Measurements from ENCODE around the gene FAM111A.
"Not testable (repeated sequence)": the region's sequence is repeated elsewhere in the genome, so short reads cannot be mapped to it uniquely, and the experiment has no call there.

FAM111A gene

DNA sequence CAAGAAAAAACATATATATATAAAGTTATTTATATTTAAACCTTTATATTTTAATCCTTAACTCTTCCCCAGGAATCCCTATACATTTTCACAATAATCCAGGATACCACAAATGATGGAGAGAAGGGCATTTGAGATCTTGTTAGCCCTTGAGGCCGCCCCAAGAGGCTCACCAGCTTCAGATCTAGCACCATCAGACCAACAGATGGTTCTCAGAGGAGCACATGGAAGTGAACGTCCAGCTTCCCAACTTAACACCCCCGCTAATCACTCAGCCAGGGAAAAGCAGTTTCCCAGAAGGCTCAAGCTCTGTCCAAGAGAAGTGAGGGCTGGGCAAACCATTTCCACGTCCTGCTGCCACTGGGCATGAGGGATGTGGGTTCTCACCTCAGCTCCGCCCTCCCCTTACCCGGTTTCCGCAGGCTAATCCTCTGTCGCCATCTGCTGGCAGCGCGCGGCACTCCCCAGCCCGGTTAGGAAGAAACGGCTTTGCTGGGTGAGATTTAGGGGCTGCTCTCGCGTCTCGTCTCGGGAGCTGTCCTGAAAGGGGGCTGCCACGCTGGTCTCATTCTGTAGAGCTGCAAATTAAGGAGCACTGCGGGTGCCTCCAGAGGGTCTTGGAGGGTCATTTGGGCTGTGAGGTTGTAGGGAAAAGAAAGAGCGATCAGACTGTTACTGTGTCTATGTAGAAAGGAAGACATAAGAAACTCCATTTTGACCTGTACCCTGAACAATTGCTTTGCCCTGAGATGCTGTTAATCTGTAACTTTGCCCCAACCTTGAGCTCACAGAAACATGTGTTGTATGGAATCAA lies 6.8 kb upstream of the FAM111A start:
- Mint-ChIP-seq H3K27me3 (no peaks in the 10 kb centered on the region), H3K9me3 (peaks cover 12 to 21% of the 10 kb centered on the region in 2 donors), H3K27ac (peak overlapping the region in 1 of 2 donors; percentile 89), H3K4me1 (peaks cover 7% of the 10 kb centered on the region), H3K4me3 (peak overlapping the region; percentile 68 to 72)
- DNase-seq = peak; percentile 86
- ATAC-seq = peak; percentile 99

GRCh38 chr11:59136551-59136950 lies 6.1 kb upstream of the FAM111A start:
- DNase-seq, H3K27ac Mint-ChIP-seq, ATAC-seq, H3K4me3 Mint-ChIP-seq, H3K27me3 Mint-ChIP-seq: not testable (repeated sequence)
- peaks cover 10 to 15% of the 10 kb centered on the region in 2 donors for H3K9me3 Mint-ChIP-seq
- H3K4me1 Mint-ChIP-seq = peaks cover 14% of the 10 kb centered on the region

DNA sequence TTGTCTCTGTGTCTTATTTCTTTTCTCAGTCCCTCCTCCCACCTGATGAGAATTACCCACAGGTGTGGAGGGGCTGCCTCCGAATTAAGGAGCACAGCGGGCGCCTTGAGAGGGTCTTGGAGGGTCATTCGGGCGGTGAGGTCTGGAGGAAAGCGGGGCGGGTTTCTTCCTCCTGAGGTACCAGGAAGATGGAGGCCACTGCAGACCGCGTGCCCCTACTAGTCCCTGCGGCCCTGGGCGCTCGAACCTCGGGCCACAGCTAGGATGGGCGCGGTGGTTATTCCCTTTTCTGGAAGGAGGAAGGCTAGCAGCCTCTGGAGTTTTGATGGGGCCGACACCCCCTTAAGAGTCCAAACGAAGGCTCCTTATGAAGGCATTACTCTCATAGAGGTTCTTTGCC lies 5.5 kb upstream of the FAM111A start:
- Mint-ChIP-seq H3K27me3 (no peaks in the 10 kb centered on the region), H3K4me3 (no peak overlapping the region), H3K9me3 (peaks cover 8% of the 10 kb centered on the region in 2 donors), H3K27ac (peak overlapping the region in 1 of 2 donors; percentile 52), H3K4me1 (peaks cover 21% of the 10 kb centered on the region)
- DNase-seq = no peak
- no peak for ATAC-seq

DNA sequence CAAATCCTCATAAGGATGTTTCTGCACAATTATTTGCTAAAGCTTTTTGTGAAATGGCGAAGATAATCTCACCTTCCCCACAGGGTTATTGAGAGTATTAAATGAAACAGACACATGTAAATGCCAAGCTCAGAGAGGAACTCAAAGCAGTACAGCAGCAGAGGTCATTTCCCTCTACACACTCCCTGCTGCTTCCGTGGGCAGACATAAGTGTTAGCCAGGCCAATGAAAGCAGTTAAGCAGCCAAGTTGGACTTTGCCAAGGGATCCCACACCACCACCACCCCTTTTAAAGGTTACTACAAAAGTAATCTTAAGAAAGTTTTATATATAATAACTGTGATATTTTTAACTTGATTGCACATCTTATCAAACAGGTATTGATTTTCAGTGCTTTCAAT lies 4.0 kb upstream of the FAM111A start:
- ATAC-seq = no peak
- H3K27ac Mint-ChIP-seq = no peak overlapping the region
- H3K9me3 Mint-ChIP-seq = no peaks in the 10 kb centered on the region
- no peaks in the 10 kb centered on the region for H3K27me3 Mint-ChIP-seq
- no peak for DNase-seq
- H3K4me1 Mint-ChIP-seq = peaks cover 30% of the 10 kb centered on the region
- H3K4me3 Mint-ChIP-seq = no peak overlapping the region

DNA sequence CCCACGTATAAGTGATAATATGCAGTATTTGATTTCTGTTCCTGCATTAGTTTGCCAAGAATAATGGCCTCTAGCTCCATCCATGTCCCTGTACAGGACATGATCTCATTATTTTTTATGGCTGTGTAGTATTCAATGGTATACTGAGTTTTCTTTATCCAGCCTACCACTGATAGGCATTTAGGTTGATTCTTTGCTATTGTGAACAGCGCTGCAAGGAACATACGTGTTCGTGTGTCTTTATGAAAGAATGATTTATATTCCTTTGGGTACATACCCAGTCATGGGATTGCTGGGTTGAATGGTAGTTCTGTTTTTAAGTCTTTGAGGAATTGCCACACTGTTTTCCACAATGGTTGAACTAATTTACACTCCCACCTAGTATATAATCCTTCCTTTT lies 1.5 kb upstream of the FAM111A start:
- no peak for DNase-seq
- Mint-ChIP-seq H3K4me3 (no peak overlapping the region), H3K27me3 (no peaks in the 10 kb centered on the region), H3K4me1 (peaks cover 41% of the 10 kb centered on the region), H3K9me3 (no peaks in the 10 kb centered on the region), H3K27ac (no peak overlapping the region)
- no peak for ATAC-seq

DNA sequence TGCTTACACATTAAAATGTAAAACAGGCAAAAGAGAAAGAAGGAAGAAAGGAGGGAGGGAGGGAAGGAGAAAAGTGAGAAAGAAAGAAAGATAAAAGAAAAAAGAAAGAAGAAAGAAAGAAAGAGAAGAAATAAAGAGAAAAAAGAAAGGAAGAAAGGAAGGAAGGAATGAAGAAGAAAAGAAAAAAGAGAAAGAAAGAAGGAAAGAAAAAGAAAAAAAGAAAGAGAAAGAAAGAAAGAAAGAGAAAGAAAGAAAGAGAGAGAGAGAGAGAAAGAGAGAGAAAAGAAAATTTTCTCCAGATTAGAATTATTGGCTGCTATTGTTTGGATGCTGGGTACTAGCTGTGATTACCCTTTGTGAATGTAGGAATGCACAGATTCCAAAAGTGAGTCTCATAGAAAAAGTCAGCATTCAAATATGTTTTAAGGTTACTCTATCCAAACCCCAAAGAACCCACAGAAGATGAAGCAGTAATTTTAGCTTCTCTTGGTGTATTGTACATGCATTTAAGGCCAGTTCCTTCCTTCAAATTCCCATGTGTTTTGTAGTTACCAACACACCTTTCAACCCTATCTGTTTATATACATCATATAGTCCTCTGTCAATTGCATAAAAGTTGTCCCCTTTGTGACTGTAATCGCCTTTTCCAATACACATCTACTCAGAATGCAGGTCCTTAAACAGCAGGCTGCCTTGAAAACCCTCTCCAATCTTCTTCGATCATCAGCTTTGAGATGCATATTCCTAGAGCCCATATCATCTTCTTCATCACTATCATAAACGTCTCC lies 789 bp upstream of the FAM111A start:
- Mint-ChIP-seq H3K27ac (peak overlapping the region; percentile 97 to 98), H3K9me3 (no peaks in the 10 kb centered on the region), H3K27me3 (no peaks in the 10 kb centered on the region), H3K4me1 (peaks cover 46% of the 10 kb centered on the region), H3K4me3 (peak overlapping the region; percentile 86 to 95)
- DNase-seq (no peak), ATAC-seq (peak; percentile 1)

DNA sequence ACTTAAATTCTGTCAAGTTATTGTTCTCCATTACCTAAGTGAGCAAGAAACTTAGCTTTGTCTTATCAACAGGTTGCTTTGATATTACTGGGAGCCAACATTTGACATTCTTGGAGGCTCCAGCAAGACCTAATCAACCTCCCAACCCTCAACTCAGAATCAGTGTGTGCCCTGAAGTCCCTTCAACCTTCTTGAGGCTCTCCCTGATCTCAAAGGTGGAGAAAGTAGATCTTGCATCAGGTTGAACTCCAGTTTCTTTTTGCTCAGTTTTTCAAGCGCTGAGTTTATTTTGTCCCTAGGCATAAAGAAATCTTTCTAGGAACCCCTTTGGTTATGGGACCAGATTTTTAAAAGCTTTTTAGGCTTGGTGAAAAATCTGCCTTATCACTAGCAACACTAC lies 1.4 kb downstream of the FAM111A start:
- H3K4me1 Mint-ChIP-seq = peaks cover 66% of the 10 kb centered on the region

GRCh38 chr11:59144579-59145345 lies 2.1 kb downstream of the FAM111A start:
- Mint-ChIP-seq H3K4me1 (peaks cover 69% of the 10 kb centered on the region), H3K27me3 (no peaks in the 10 kb centered on the region), H3K27ac (peak overlapping the region; percentile 82 to 94), H3K9me3 (no peaks in the 10 kb centered on the region), H3K4me3 (peak overlapping the region; percentile 86 to 95)
- ATAC-seq (peak; percentile 80), DNase-seq (peak; percentile 71 to 81)

More for the DNA sequence above, 1.4 kb downstream of the FAM111A start:
- Mint-ChIP-seq H3K4me3 (peak overlapping the region; percentile 86 to 95), H3K27ac (peak overlapping the region; percentile 13 to 94), H3K9me3 (no peaks in the 10 kb centered on the region), H3K27me3 (no peaks in the 10 kb centered on the region)
- ATAC-seq (no peak), DNase-seq (no peak)

GRCh38 chr11:59145534-59145933 lies 2.9 kb downstream of the FAM111A start:
- DNase-seq (no peak), ATAC-seq (no peak)
- H3K4me1 Mint-ChIP-seq = peaks cover 69% of the 10 kb centered on the region
- peak overlapping the region in 1 of 2 donors; percentile 82 for H3K27ac Mint-ChIP-seq
- peak overlapping the region; percentile 86 to 95 for H3K4me3 Mint-ChIP-seq
- H3K9me3 Mint-ChIP-seq = no peaks in the 10 kb centered on the region
- H3K27me3 Mint-ChIP-seq = no peaks in the 10 kb centered on the region

GRCh38 chr11:59151761-59152160 lies 9.1 kb downstream of the FAM111A start:
- Mint-ChIP-seq H3K4me3 (peak overlapping the region; percentile 35 to 82), H3K27ac (peak overlapping the region; percentile 20 to 34), H3K27me3 (no peaks in the 10 kb centered on the region), H3K9me3 (peaks cover 0 to 3% of the 10 kb centered on the region in 2 donors), H3K4me1 (peaks cover 41% of the 10 kb centered on the region)
- peak; percentile 68 for ATAC-seq
- DNase-seq = no peak

- Mint-ChIP-seq H3K27ac (peak overlapping the region in 1 of 2 donors; percentile 84), H3K4me3 (peak overlapping the region; percentile 35 to 82), H3K9me3 (peaks cover 0 to 3% of the 10 kb centered on the region in 2 donors), H3K4me1 (peaks cover 35% of the 10 kb centered on the region), H3K27me3 (no peaks in the 10 kb centered on the region)
- ATAC-seq = peak; percentile 96
- peak in 1 of 2 donors; percentile 41 for DNase-seq
Observed at GRCh38 chr11:59152312-59152951, 9.8 kb downstream of the FAM111A start.

- ATAC-seq (no peak), DNase-seq (no peak)
- Mint-ChIP-seq H3K4me3 (no peak overlapping the region), H3K9me3 (peaks cover 0 to 3% of the 10 kb centered on the region in 2 donors), H3K27me3 (no peaks in the 10 kb centered on the region), H3K4me1 (peaks cover 26% of the 10 kb centered on the region), H3K27ac (no peak overlapping the region)
Observed at GRCh38 chr11:59154610-59155009, 12.0 kb downstream of the FAM111A start.

- Mint-ChIP-seq H3K27ac (no peak overlapping the region), H3K27me3 (peaks cover 13% of the 10 kb centered on the region), H3K4me3 (no peak overlapping the region), H3K9me3 (peaks cover 0 to 3% of the 10 kb centered on the region in 2 donors), H3K4me1 (peaks cover 14% of the 10 kb centered on the region)
- no peak for DNase-seq
- no peak for ATAC-seq
Observed at GRCh38 chr11:59157433-59157832, 14.8 kb downstream of the FAM111A start.

DNA sequence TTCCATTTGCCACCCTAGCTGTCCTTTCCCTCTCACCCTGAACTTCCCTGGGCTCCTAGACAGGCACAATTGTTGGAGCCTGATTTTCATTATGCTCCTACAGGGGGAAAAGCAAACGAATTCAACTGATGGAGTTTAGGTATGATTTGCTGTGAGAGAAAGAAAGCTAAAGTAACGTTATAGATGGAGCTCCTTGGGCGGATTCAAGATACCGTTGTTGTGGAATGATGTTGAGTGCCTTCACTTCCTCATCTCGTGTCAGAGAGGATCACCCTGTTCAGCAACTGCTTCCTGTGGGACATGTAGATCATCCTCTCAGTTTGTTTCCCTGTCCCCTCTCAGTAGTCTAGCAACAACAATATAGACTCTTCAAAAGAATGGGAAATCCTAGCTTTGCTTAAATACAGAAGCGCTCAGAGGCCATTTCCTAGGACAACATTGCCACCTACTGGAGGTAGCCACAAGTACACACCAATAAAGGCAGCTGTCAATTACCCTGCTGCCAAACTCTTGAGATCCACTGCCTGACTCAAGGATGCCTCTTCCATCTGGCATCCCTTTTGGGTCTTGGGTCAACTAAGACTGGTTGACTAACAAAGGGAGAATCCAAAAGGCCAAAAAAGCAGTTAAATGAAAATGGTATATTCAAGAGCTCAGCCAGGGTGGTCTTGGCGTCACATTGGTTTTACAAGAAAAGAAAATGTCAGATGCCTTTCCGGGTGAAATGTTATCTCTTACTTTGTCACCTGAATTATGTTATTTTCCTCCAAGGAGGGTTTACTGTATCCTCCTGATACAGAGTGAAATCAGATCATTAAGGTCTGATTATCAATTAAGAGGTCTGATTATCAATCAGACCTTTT lies 15.8 kb downstream of the FAM111A start:
- H3K27ac Mint-ChIP-seq = no peak overlapping the region
- ATAC-seq (peak; percentile 92), DNase-seq (peak; percentile 52 to 61)
- peaks cover 9% of the 10 kb centered on the region for H3K4me1 Mint-ChIP-seq
- no peaks in the 10 kb centered on the region for H3K9me3 Mint-ChIP-seq
- H3K4me3 Mint-ChIP-seq = no peak overlapping the region
- H3K27me3 Mint-ChIP-seq = peaks cover 23% of the 10 kb centered on the region

Measured in stimulated activated naive CD8-positive, alpha-beta T cell treated with anti-CD3 and anti-CD28 coated beads, Interleukin-15, amount 100 ng/mL, for 72 hours (primary cell).